H1 (cell line): ENCODE data around the gene SPPL2B. TPM values are rescaled to one million over a fixed set of nuclear protein-coding genes. Genes with fewer than 3 reads are reported as not detected.
A peak's percentile ranks its signal among the peaks of the same experiment; 100 is the strongest.

Experiments
- CTCF ChIA-PET: fragments of 300-600 bp; sonication (Branson Sonifier 250); formaldehyde crosslinking; loops from one replicate; lab custom pipeline; 2021; ENCODE audit not compliant: partially characterized antibody; lab: Charles Lee
- POLR2A ChIA-PET: fragments of 300-600 bp; sonication (Branson Sonifier 250); formaldehyde crosslinking; loops from one replicate; lab custom pipeline; 2021; ENCODE audit warnings: inconsistent platforms; ENCODE audit not compliant: partially characterized antibody; lab: Charles Lee
- DNase-seq, 2 experiments: peaks; one replicate each; pipeline versions ENCODE4 v3.0.0 to v3.0.0-alpha.2; 2010 to 2022; ENCODE audit warnings: low spot score in 2 of 2, low read depth in 1 of 2, mixed read lengths in 1 of 2
- FAIRE-seq: peaks from 2 replicates; lab custom pipeline; 2011; peaks lifted over from hg19 to GRCh38; lab: Jason Lieb, UNC
- H2AFZ ChIP-seq: 2 replicates; pipeline ENCODE4 v1.8.1; 2012; ENCODE audit warnings: low read length, inconsistent platforms
- H2AK5ac ChIP-seq: 2 replicates; pipeline ENCODE4 v1.6.1; 2013; ENCODE audit warnings: low read depth, low read length
- H2BK120ac ChIP-seq: replicated peaks from 2 replicates; pipeline ENCODE3; 2013; ENCODE audit warnings: low read depth, low read length, inconsistent platforms
- H2BK12ac ChIP-seq: 2 replicates; pipeline ENCODE4 v1.6.1; 2013; ENCODE audit warnings: low read depth, low read length
- H2BK15ac ChIP-seq: 2 replicates; pipeline ENCODE4 v1.6.1; 2013; ENCODE audit warnings: low read length
- H2BK20ac ChIP-seq: 2 replicates; pipeline ENCODE4 v1.6.1; 2013; ENCODE audit warnings: low read length
- H2BK5ac ChIP-seq: 2 replicates; pipeline ENCODE4 v1.6.1; 2013; ENCODE audit warnings: low read depth, low read length
- H3K14ac ChIP-seq: 2 replicates; pipeline ENCODE4 v1.6.1; 2013; ENCODE audit warnings: inconsistent platforms; ENCODE audit not compliant: insufficient read length
- H3K18ac ChIP-seq: 2 replicates; pipeline ENCODE4 v1.6.1; 2013; ENCODE audit warnings: low read length; ENCODE audit errors: extremely low read depth
- H3K23ac ChIP-seq: 2 replicates; pipeline ENCODE4 v1.6.1; 2013; ENCODE audit warnings: inconsistent platforms; ENCODE audit not compliant: insufficient read length
- H3K23me2 ChIP-seq: 2 replicates; pipeline ENCODE4 v1.6.1; 2013; ENCODE audit warnings: low read depth, low read length
- H3K27ac ChIP-seq: 2 replicates; pipeline ENCODE4 v1.6.1; 2011; ENCODE audit warnings: low read depth, low read length, inconsistent platforms
- H3K27me3 ChIP-seq, 4 experiments: replicated peaks in 1 of 4; 1 replicate in 1 of 4; 2 replicates in 3 of 4; pipeline versions ENCODE4 v1.6.1 to v1.8.1; 2011 to 2013; ENCODE audit warnings: low read length in 3 of 4, mild to moderate bottlenecking in 3 of 4, inconsistent platforms in 2 of 4, mixed read lengths in 2 of 4, moderate library complexity in 1 of 4; ENCODE audit not compliant: control insufficient read depth in 3 of 4, insufficient read depth in 3 of 4; ENCODE audit errors: extremely low read depth in 1 of 4
- H3K36me3 ChIP-seq, 4 experiments: 2 replicates each; pipeline versions ENCODE4 v1.6.1 to v1.8.1; 2011 to 2013; ENCODE audit warnings: mild to moderate bottlenecking in 4 of 4, low read length in 3 of 4, moderate library complexity in 2 of 4, control low read depth in 1 of 4, inconsistent platforms in 1 of 4; ENCODE audit not compliant: insufficient read depth in 4 of 4, control insufficient read depth in 2 of 4
- H3K4ac ChIP-seq: replicated peaks from 2 replicates; pipeline ENCODE3; 2013; ENCODE audit warnings: low read length, low read depth, mixed read lengths, inconsistent platforms; ENCODE audit not compliant: insufficient read length
- H3K4me1 ChIP-seq, 4 experiments: replicated peaks in 1 of 4; 1 replicate in 1 of 4; 2 replicates in 3 of 4; pipeline versions ENCODE4 v1.6.1 to v1.8.1; 2011 to 2013; ENCODE audit warnings: low read length in 3 of 4, inconsistent platforms in 2 of 4, mixed read lengths in 1 of 4; ENCODE audit not compliant: insufficient read depth in 4 of 4, control insufficient read depth in 3 of 4
- H3K4me2 ChIP-seq, 2 experiments: 2 replicates each; pipeline versions ENCODE4 v1.6.1 to v1.8.1; 2011 to 2013; ENCODE audit warnings: low read depth in 2 of 2, low read length in 2 of 2, control low read depth in 1 of 2, inconsistent platforms in 1 of 2, mild to moderate bottlenecking in 1 of 2; ENCODE audit not compliant: insufficient read depth in 1 of 2
- H3K4me3 ChIP-seq, 4 experiments: fragments of 200-600, 300-600 bp in 1 of 4; sonication (generic), shearing (Covaris generic), sonication (Bioruptor Twin) in 1 of 4; 2 replicates each; pipeline versions ENCODE4 v1.5.1 to v1.8.1; 2011 to 2016; ENCODE audit warnings: low read length in 4 of 4, low read depth in 3 of 4, control low read depth in 2 of 4, inconsistent platforms in 2 of 4, mild to moderate bottlenecking in 2 of 4, mixed read lengths in 1 of 4, moderate library complexity in 1 of 4; ENCODE audit not compliant: insufficient read depth in 2 of 4; ENCODE audit errors: extremely low read depth in 1 of 4
- H3K56ac ChIP-seq: replicated peaks from 2 replicates; pipeline ENCODE3; 2013; ENCODE audit warnings: low read depth, mild to moderate bottlenecking, mixed read lengths, low read length, inconsistent platforms; ENCODE audit not compliant: insufficient read length
- H3K79me1 ChIP-seq: 2 replicates; pipeline ENCODE4 v1.6.1; 2013; ENCODE audit warnings: low read depth, low read length, control low read depth
- H3K79me2 ChIP-seq, 2 experiments: 2 replicates each; pipeline versions ENCODE4 v1.6.1 to v1.8.1; 2012 to 2013; ENCODE audit warnings: low read length in 2 of 2, mild to moderate bottlenecking in 2 of 2, inconsistent platforms in 1 of 2; ENCODE audit not compliant: insufficient read depth in 2 of 2, control insufficient read depth in 1 of 2
- H3K9ac ChIP-seq, 4 experiments: replicated peaks in 1 of 4; 1 replicate in 1 of 4; 2 replicates in 3 of 4; pipeline versions ENCODE4 v1.6.1 to v1.8.1; 2011 to 2013; ENCODE audit warnings: low read depth in 3 of 4, low read length in 3 of 4, control low read depth in 2 of 4, mild to moderate bottlenecking in 2 of 4, moderate library complexity in 2 of 4, inconsistent platforms in 1 of 4; ENCODE audit errors: extremely low read depth in 1 of 4
- H3K9me3 ChIP-seq, 2 experiments: 2 replicates each; pipeline versions ENCODE4 v1.6.1 to v1.8.1; 2012 to 2013; ENCODE audit warnings: mild to moderate bottlenecking in 2 of 2, moderate library complexity in 2 of 2, control low read depth in 1 of 2, inconsistent platforms in 1 of 2, low read depth in 1 of 2, low read length in 1 of 2, mixed read lengths in 1 of 2; ENCODE audit not compliant: insufficient read depth in 2 of 2
- H4K20me1 ChIP-seq, 2 experiments: replicated peaks in 1 of 2; 2 replicates each; pipeline versions ENCODE3 to v1.8.1; 2011 to 2013; ENCODE audit warnings: inconsistent platforms in 2 of 2, low read length in 2 of 2, mild to moderate bottlenecking in 1 of 2; ENCODE audit not compliant: insufficient read depth in 2 of 2, control insufficient read depth in 1 of 2
- H4K5ac ChIP-seq: 2 replicates; pipeline ENCODE4 v1.6.1; 2013; ENCODE audit warnings: low read length, low read depth, mixed read lengths, inconsistent platforms; ENCODE audit not compliant: insufficient read length
- H4K8ac ChIP-seq: 2 replicates; pipeline ENCODE4 v1.8.0; 2013; ENCODE audit warnings: mild to moderate bottlenecking, moderate library complexity, low read length, inconsistent platforms; ENCODE audit not compliant: insufficient read depth; ENCODE audit errors: extremely low read depth
- H4K91ac ChIP-seq: replicated peaks from 2 replicates; pipeline ENCODE3; 2013; ENCODE audit warnings: low read length, mixed read lengths, inconsistent platforms; ENCODE audit not compliant: insufficient read length
- CHD2 ChIP-seq: IDR thresholded peaks from 2 replicates; pipeline ENCODE4 v1.6.1; 2012; ENCODE audit warnings: low read length, improper control_type of control experiment
- POLR2AphosphoS5 ChIP-seq: IDR thresholded peaks from 2 replicates; pipeline ENCODE4 v1.6.1; 2011; ENCODE audit warnings: low read depth, low read length
- SP1 ChIP-seq: IDR thresholded peaks from 2 replicates; pipeline ENCODE4 v1.6.1; 2011; ENCODE audit warnings: low read depth, low read length
- SP2 ChIP-seq: IDR thresholded peaks from 2 replicates; pipeline ENCODE4 v1.6.1; 2012; ENCODE audit warnings: mild to moderate bottlenecking, low read length, inconsistent platforms
- SUZ12 ChIP-seq: fragments of 200-600 bp; sonication (generic); IDR thresholded peaks from 2 replicates; pipeline ENCODE4 v1.6.1; 2012; ENCODE audit warnings: mild to moderate bottlenecking, inconsistent platforms, low read length, moderate library complexity, mixed read lengths
- TBP ChIP-seq: IDR thresholded peaks from 2 replicates; pipeline ENCODE4 v1.6.1; 2011; ENCODE audit warnings: low read depth, low read length, improper control_type of control experiment
- WGBS, 2 experiments: shearing (Covaris generic) in 1 of 2; methylation state at CpG; one replicate each; pipeline versions ENCODE4 v1.1.6 to v1.1.7; 2013 to 2015; ENCODE audit warnings: low lambda C conversion rate in 2 of 2, mixed read lengths in 2 of 2, inconsistent platforms in 1 of 2, low coverage in 1 of 2, missing lambda C conversion rate in 1 of 2; ENCODE audit not compliant: insufficient replicate concordance in 2 of 2, insufficient coverage in 1 of 2, insufficient read length in 1 of 2; ENCODE audit errors: extremely low coverage in 1 of 2, missing lambda C conversion rate in 1 of 2; 5-methylcytosine and 5-hydroxymethylcytosine counted together
- polyA plus RNA-seq, 7 experiments: library from polyadenylated mRNA; depleted of rRNA in 3 of 7; stranded (reverse) in 5 of 7; unstranded in 2 of 7; fragments of >200 nt in 5 of 7; fragments of 200-250 nt in 2 of 7; gene quantifications; 1 replicate in 5 of 7; 2 replicates in 1 of 7; 4 replicates in 1 of 7; pipeline versions ENCODE4 v1.2.1 to v1.2.3, GENCODE V29; 2011 to 2013; ENCODE audit warnings: missing spikeins in 2 of 7, mixed read lengths in 2 of 7
- total RNA-seq: library from RNA; stranded (reverse); fragmentation: NEBNext Ultra II Directional; extraction: Animal tissue kit (Norgen Biotek cat#: 25700); gene quantifications from 2 replicates; pipeline ENCODE4 v1.2.1, GENCODE V29; 2021

SPPL2B gene
- total and polyA plus RNA-seq, 2 of the 8 experiments (the other 6 are each of a cell fraction or from before 2014, with no cell fraction given) = 34.8 to 55.7 TPM

- Histone ChIP-seq H4K91ac (no peak overlapping the region), H3K79me2 (no peaks in the 10 kb centered on the region), H3K36me3 (no peaks in the 10 kb centered on the region), H3K4me3 (no peak overlapping the region), H3K9ac (no peak overlapping the region; a peak in 1 of 7 replicates), H3K23ac (no peak overlapping the region), H3K56ac (no peak overlapping the region), H3K79me1 (no peaks in the 10 kb centered on the region), H3K14ac (no peak overlapping the region), H2AFZ (no peak overlapping the region), H2AK5ac (no peak overlapping the region), H4K8ac (no peak overlapping the region), H2BK15ac (no peak overlapping the region), H2BK5ac (no peak overlapping the region), H2BK12ac (no peak overlapping the region), H2BK20ac (no peak overlapping the region), H2BK120ac (no peak overlapping the region), H3K4me1 (no peaks in the 10 kb centered on the region), H4K5ac (no peak overlapping the region), H4K20me1 (no peaks in the 10 kb centered on the region), H3K23me2 (no peaks in the 10 kb centered on the region), H3K9me3 (peaks cover under 1 to 1% of the 10 kb centered on the region in 2 experiments; a peak in 1 of 4 replicates), H3K18ac (no peak overlapping the region), H3K27ac (no peak overlapping the region), H3K27me3 (no peaks in the 10 kb centered on the region), H3K4ac (no peak overlapping the region), H3K4me2 (no peak overlapping the region)
- ChIA-PET POLR2A (no interaction called here), CTCF (no interaction called here)
- no peak for DNase-seq
- no peak for FAIRE-seq
- 86% methylated on average over 7 of the region's 7 CpGs; no CpG with 5 or more reads in 1 of the 2 experiments for WGBS, 2 experiments
- TF ChIP-seq CHD2 = peak; percentile 58; the same call in 1 of the 2 replicates
- TF ChIP-seq TBP = no peak
- TF ChIP-seq POLR2AphosphoS5 = no peak
- TF ChIP-seq SP1 = peak; percentile 92
- TF ChIP-seq SUZ12 = no peak
- peak; percentile 42 for TF ChIP-seq SP2
These were observed 47.1 kb downstream of the SPPL2B start for GRCh38 chr19:2375353-2376121.
